Measurements from ENCODE around the gene NOS3. TPM values are rescaled to one million over a fixed set of nuclear protein-coding genes. Genes with fewer than 3 reads are reported as not detected.

Gene NOS3
- total RNA-seq, 1 experiment from 2014 or later, result 3.2 TPM

DNA sequence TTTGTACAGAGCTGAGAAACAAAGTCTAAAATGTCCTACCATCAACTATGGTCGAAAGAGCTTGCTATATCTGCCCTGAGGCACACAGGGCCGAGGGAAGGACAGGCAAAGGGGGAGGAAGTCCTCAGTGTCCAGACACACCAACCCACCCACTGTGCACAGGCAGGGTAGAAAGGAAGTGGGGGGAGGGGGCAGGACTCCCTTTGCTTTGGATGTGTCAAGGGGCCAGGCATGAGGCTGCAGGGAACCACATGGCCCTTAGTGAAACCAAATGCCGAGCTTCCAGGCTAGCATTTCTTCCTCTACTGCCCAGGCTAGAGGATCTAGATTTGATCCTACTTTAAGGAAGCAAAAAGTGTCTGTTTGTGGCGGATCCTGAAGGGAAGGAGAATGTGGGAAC is 41.3 kb upstream of the NOS3 start:
- Histone ChIP-seq H3K27ac (no peak overlapping the region), H3K4me2 (no peak overlapping the region), H3K36me3 (ENCODE audit: low read depth) (no peaks in the 10 kb centered on the region), H3K4me1 (replicated peaks; ENCODE audit: insufficient read depth) (no peaks in the 10 kb centered on the region), H3K79me2 (ENCODE audit: low read depth) (no peaks in the 10 kb centered on the region), H4K20me1 (ENCODE audit: insufficient read depth) (no peaks in the 10 kb centered on the region), H3K9me3 (ENCODE audit: insufficient read depth, low read depth) (no peaks in the 10 kb centered on the region), H3K9me2 (ENCODE audit: insufficient read depth) (no peaks in the 10 kb centered on the region), H2AFZ (no peak overlapping the region), H3K27me3 (ENCODE audit: insufficient read depth, low read depth) (peaks cover 86% of the 10 kb centered on the region), H3F3A (ENCODE audit: insufficient read depth, low read depth) (no peaks in the 10 kb centered on the region), H3K4me3 (no peak overlapping the region)
- DNase-seq, result no peak
- intact Hi-C loops (cut with micrococcal nuclease; ENCODE audit: unreplicated experiment), result no loop called here
- TF ChIP-seq EZH2 (IDR thresholded peaks at IDR 0.05; ENCODE audit: low read depth), result no peak
- TF ChIP-seq CTCF (conservative IDR thresholded peaks at IDR 0.05), result no peak
- ChIA-PET POLR2A (ENCODE audit: unreplicated experiment) (no interaction called here), CTCF (no interaction called here)
- BruUV-seq (replicated peaks), result no TSS peak

GRCh38 chr7:150949971-150950491 is 40.8 kb upstream of the NOS3 start:
- Histone ChIP-seq H3K9me3 (ENCODE audit: insufficient read depth, low read depth) (no peaks in the 10 kb centered on the region), H3K4me1 (replicated peaks; ENCODE audit: insufficient read depth) (no peaks in the 10 kb centered on the region), H3K36me3 (ENCODE audit: low read depth) (no peaks in the 10 kb centered on the region), H3K27ac (no peak overlapping the region), H3K4me2 (no peak overlapping the region), H3K79me2 (ENCODE audit: low read depth) (no peaks in the 10 kb centered on the region), H3K27me3 (ENCODE audit: insufficient read depth, low read depth) (peaks cover 88% of the 10 kb centered on the region), H2AFZ (no peak overlapping the region), H4K20me1 (ENCODE audit: insufficient read depth) (no peaks in the 10 kb centered on the region), H3F3A (ENCODE audit: insufficient read depth, low read depth) (no peaks in the 10 kb centered on the region), H3K9me2 (ENCODE audit: insufficient read depth) (no peaks in the 10 kb centered on the region), H3K4me3 (no peak overlapping the region)
- ChIA-PET POLR2A (ENCODE audit: unreplicated experiment) (no interaction called here), CTCF (interaction anchor here (0.6 kb wide), 1 partner anchor 11 kb away, joined by 3 read pairs; no protein-coding TSS in a partner anchor)
- no peak for DNase-seq
- intact Hi-C loops (cut with micrococcal nuclease; ENCODE audit: unreplicated experiment), result no loop called here
- no TSS peak for BruUV-seq (replicated peaks)
- TF ChIP-seq CTCF (conservative IDR thresholded peaks at IDR 0.05) (no peak), EZH2 (IDR thresholded peaks at IDR 0.05; ENCODE audit: low read depth) (no peak)

GRCh38 chr7:150950496-150951180 is 40.2 kb upstream of the NOS3 start:
- CTCF ChIA-PET, result interaction anchor here (0.6 kb wide), 1 partner anchor 10 kb away, joined by 3 read pairs; no protein-coding TSS in a partner anchor
- POLR2A ChIA-PET (ENCODE audit: unreplicated experiment), result no interaction called here
- BruUV-seq (replicated peaks), result no TSS peak

More at GRCh38 chr7:150950496-150951180, 40.2 kb upstream of the NOS3 start:
- Histone ChIP-seq H2AFZ (no peak overlapping the region), H4K20me1 (ENCODE audit: insufficient read depth) (no peaks in the 10 kb centered on the region), H3K79me2 (ENCODE audit: low read depth) (no peaks in the 10 kb centered on the region), H3K4me2 (no peak overlapping the region), H3K27ac (no peak overlapping the region), H3F3A (ENCODE audit: insufficient read depth, low read depth) (no peaks in the 10 kb centered on the region), H3K9me3 (ENCODE audit: insufficient read depth, low read depth) (no peaks in the 10 kb centered on the region), H3K9me2 (ENCODE audit: insufficient read depth) (no peaks in the 10 kb centered on the region), H3K4me3 (no peak overlapping the region), H3K4me1 (replicated peaks; ENCODE audit: insufficient read depth) (no peaks in the 10 kb centered on the region), H3K27me3 (ENCODE audit: insufficient read depth, low read depth) (peaks cover 88% of the 10 kb centered on the region), H3K36me3 (ENCODE audit: low read depth) (no peaks in the 10 kb centered on the region)
- DNase-seq, result no peak
- intact Hi-C loops (cut with micrococcal nuclease; ENCODE audit: unreplicated experiment), result no loop called here
- TF ChIP-seq CTCF (conservative IDR thresholded peaks at IDR 0.05), result no peak
- no peak for TF ChIP-seq EZH2 (IDR thresholded peaks at IDR 0.05; ENCODE audit: low read depth)

Data from PC-9 (cell line).